PFSK-1 (cell line): ENCODE measurements around the gene MAP6.

ENCODE experiments used
- TAF1 ChIP-seq: IDR thresholded peaks from 2 replicates; pipeline ENCODE4 v1.6.1; 2012; ENCODE audit warnings: low read length, control low read depth, borderline replicate concordance; ENCODE audit not compliant: insufficient read depth
- TF ChIP-seq, protein P1 (sequence below), 2 experiments: IDR thresholded peaks; 2 replicates each; pipeline versions ENCODE4 v1.6.1 to v1.8.0; 2011 to 2012; ENCODE audit warnings: low read depth in 2 of 2, low read length in 2 of 2, control low read depth in 1 of 2, inconsistent platforms in 1 of 2, mild to moderate bottlenecking in 1 of 2, moderate library complexity in 1 of 2; ENCODE audit not compliant: insufficient read depth in 1 of 2

DNA sequence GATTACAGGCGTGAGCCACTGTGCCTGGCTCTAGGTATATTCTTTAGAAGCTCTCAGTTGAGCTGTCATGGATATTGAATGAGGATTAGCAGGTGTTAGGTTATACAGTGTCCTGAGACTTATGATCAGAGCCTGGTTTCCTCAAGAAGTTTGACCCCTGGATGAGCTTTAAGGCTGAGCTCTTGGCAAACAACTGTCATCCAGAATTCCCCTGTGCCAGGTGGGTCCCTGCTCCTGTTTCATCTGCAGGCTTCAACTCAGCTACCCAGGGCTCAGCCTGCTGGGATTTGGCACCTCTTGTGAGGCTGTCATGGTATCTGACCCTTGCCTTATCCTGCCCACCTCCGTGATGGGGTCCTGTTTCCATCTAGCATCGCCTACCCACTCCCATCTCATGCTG, 82.4 kb downstream of the MAP6 start:
- no peak for TF ChIP-seq TAF1
- TF ChIP-seq, protein P1, sequence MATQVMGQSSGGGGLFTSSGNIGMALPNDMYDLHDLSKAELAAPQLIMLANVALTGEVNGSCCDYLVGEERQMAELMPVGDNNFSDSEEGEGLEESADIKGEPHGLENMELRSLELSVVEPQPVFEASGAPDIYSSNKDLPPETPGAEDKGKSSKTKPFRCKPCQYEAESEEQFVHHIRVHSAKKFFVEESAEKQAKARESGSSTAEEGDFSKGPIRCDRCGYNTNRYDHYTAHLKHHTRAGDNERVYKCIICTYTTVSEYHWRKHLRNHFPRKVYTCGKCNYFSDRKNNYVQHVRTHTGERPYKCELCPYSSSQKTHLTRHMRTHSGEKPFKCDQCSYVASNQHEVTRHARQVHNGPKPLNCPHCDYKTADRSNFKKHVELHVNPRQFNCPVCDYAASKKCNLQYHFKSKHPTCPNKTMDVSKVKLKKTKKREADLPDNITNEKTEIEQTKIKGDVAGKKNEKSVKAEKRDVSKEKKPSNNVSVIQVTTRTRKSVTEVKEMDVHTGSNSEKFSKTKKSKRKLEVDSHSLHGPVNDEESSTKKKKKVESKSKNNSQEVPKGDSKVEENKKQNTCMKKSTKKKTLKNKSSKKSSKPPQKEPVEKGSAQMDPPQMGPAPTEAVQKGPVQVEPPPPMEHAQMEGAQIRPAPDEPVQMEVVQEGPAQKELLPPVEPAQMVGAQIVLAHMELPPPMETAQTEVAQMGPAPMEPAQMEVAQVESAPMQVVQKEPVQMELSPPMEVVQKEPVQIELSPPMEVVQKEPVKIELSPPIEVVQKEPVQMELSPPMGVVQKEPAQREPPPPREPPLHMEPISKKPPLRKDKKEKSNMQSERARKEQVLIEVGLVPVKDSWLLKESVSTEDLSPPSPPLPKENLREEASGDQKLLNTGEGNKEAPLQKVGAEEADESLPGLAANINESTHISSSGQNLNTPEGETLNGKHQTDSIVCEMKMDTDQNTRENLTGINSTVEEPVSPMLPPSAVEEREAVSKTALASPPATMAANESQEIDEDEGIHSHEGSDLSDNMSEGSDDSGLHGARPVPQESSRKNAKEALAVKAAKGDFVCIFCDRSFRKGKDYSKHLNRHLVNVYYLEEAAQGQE (IDR thresholded peaks at IDR 0.05; ENCODE audit: insufficient read depth in 1 of 2, low read depth in 2 of 2, low read length in 2 of 2): no peak
